Measurements from ENCODE around the gene CHN2.

CHN2 gene

DNA sequence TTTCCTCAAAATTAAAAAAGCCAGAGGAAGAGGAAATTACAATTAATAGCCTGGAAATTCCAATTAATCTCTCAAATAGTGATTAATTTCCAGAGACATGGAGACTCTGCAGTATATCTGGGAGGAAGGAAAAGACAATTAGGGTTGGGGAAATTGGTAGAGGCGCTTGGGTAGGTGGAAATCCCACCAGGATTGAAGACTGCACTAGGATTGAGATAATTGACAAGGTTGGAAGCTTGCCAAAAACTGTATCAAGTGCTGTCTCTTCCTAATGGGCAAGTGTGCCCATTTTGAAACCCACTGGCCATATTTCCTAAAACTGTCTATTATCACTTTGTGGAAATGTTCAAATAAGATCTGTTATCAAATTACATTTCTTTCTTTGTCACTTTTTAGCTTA lies 21.6 kb downstream of the CHN2 start:
- no peak for FAIRE-seq

GRCh38 chr7:29217113-29217512 lies 22.5 kb downstream of the CHN2 start:
- FAIRE-seq: no peak
- no peak for DNase-seq (ENCODE audit: insufficient read length, low spot score)

More for the DNA sequence above, 21.6 kb downstream of the CHN2 start:
- DNase-seq (ENCODE audit: insufficient read length, low spot score): no peak

GRCh38 chr7:29224726-29225125 lies 30.2 kb downstream of the CHN2 start:
- DNase-seq (ENCODE audit: insufficient read length, low spot score) (no peak), FAIRE-seq (no peak)

DNA sequence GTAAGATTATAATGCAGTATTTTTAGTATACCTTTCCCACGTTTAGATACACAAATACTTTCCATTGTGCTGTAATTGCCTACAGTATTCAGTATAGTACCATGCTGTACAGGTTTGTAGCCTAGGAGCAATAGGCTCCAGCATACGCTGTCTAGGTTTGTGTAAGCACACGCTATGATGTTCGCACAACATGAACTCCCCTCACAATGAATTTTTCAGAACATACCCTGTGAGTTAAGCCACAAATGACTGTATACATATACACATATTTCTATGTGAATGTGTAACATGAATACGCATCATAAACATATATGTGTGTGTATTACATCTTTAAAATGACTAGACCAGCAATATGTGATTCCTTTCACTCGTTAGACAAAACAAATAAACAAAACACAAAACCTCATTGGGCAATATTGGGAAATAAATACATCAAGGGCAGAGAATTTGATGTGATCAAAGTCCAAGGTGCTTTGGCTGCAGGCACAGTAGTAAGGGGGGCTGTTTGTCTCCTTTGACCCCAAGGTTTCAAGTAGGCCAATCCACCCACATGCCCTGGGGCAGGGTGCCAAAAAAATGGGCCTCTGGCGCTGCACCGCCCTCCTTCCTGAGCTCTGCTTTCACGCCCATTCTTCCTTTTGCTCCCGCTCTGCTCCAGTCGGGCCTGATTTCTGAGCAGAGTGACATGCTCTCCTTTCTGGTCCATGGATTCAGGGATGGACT lies 33.9 kb downstream of the CHN2 start:
- FAIRE-seq: no peak
- no peak for DNase-seq (ENCODE audit: insufficient read length, low spot score)

GRCh38 chr7:29229066-29229465 lies 34.5 kb downstream of the CHN2 start:
- no peak for FAIRE-seq
- DNase-seq (ENCODE audit: insufficient read length, low spot score): no peak

GRCh38 chr7:29229946-29230345 lies 35.4 kb downstream of the CHN2 start:
- FAIRE-seq (no peak), DNase-seq (ENCODE audit: insufficient read length, low spot score) (no peak)

- FAIRE-seq (no peak), DNase-seq (ENCODE audit: insufficient read length, low spot score) (no peak)
Observed at GRCh38 chr7:29230871-29231345, 36.3 kb downstream of the CHN2 start.

- FAIRE-seq (no peak), DNase-seq (ENCODE audit: insufficient read length, low spot score) (no peak)
Observed at GRCh38 chr7:29231671-29232232, 37.2 kb downstream of the CHN2 start.

GRCh38 chr7:29234438-29234837 lies 39.9 kb downstream of the CHN2 start:
- FAIRE-seq: no peak
- no peak for DNase-seq (ENCODE audit: insufficient read length, low spot score)

DNA sequence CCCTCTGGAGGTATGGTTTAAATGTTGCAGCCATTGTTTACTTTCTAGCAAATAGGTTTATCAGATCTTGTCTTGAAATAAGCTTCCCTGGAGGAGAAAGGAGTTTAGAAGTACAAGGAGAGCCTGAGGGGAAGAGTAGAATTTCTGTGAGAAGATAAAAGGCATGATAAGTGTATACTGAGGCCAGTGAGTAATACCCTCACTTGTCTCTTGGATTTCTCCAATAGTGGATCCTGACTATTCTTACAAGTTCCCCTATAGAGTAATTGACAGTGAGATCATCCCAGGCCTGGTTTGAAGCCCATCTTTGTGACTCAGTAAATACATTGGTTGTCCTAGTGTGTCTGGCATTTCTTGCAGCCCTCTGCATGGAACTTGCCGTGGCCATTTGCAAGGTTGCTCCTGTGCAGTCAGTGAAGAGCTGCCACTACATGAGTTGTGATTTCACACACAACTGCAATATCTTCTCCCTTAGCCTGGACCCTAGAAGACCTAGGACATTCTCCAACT lies 41.6 kb downstream of the CHN2 start:
- FAIRE-seq: no peak

DNA sequence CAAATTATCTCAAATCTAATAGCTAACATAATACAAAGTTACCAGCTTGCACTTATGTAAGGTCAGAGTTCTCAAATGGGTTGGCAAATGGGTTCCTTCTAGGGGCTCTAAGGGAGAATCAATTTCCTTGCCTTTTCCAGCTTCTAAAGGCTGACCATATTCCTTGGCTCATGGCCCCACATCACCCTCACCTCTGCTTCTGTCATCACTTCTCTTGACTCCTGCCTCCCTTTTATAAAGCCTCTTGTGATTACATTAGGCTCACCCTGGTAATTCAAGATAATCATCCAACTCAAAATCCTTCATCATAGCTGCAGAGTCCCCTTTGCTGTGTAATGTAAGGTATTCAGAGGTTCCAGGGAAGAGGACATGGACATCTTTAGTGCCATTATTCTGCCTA lies 42.1 kb downstream of the CHN2 start:
- DNase-seq (ENCODE audit: insufficient read length, low spot score): no peak
- FAIRE-seq: no peak

More for the DNA sequence above, 41.6 kb downstream of the CHN2 start:
- no peak for DNase-seq (ENCODE audit: insufficient read length, low spot score)

DNA sequence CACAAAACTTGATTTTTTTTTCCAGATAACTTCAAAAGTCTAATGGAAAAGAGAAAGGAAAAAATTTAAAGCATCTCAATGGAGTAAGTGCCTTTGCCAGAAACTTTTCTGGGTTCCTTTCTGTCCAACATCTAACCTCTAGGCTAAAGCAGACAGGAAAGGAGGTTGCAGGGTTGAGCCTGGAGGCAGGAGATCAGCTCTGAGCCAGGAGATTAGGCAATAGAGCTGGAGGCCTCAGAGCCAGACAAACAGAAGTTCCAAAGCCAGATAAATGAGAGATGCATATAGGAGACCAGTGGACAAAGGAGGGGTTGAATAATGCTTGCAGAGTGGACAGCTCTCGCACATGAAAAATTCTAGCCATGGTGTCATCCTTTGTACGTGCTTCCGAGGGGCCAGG lies 42.9 kb downstream of the CHN2 start:
- DNase-seq (ENCODE audit: insufficient read length, low spot score): no peak
- FAIRE-seq: no peak

GRCh38 chr7:29239638-29240037 lies 45.1 kb downstream of the CHN2 start:
- FAIRE-seq (no peak), DNase-seq (ENCODE audit: insufficient read length, low spot score) (no peak)

DNA sequence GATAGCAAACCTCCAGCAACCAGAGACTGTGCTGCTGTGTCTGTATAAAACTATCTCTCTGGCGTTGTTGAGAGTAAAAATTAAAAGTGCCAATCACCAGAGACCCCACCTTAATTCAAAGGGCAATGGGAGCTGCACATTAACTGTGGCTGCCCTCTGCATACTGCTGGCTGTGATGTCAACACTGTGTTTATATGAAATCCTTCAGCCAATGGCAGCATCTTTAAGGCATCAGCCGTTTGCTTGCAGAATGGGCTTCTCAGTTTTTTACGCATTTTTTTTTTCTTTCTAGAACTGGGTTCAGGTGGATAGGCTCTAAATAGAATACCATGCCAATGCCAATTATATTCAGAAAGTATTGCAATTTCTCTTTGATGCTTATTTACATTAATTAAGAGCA lies 47.7 kb downstream of the CHN2 start:
- FAIRE-seq (no peak), DNase-seq (ENCODE audit: insufficient read length, low spot score) (no peak)

GRCh38 chr7:29243910-29244655 lies 49.5 kb downstream of the CHN2 start:
- no peak for DNase-seq (ENCODE audit: insufficient read length, low spot score)
- no peak for FAIRE-seq

- no peak for FAIRE-seq
- no peak for DNase-seq (ENCODE audit: insufficient read length, low spot score)
Observed at GRCh38 chr7:29247224-29247962, 52.8 kb downstream of the CHN2 start.

- FAIRE-seq (no peak), DNase-seq (ENCODE audit: insufficient read length, low spot score) (no peak)
Observed at GRCh38 chr7:29247963-29248236, 53.3 kb downstream of the CHN2 start.

- FAIRE-seq (no peak), DNase-seq (ENCODE audit: insufficient read length, low spot score) (no peak)
Observed at GRCh38 chr7:29248713-29249382, 54.3 kb downstream of the CHN2 start.

DNA sequence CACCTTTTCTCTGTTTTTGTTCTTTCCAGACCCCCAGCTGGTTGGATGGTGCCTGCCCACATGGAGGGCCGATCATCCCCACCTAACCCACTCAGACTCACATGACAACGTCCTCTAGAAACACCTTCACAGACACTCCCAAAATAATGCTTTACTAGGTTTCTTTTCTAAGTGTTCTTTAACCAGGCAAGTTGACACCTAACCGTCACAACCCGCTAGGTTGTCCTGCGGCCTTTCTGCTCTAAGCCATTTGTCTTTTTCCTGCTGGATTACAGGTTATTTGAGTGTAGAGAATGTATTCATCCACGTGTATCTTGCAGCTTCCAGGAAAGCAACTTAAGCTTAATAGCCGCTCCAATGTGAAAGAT lies 54.8 kb downstream of the CHN2 start:
- FAIRE-seq: no peak

GRCh38 chr7:29249860-29250259 lies 55.3 kb downstream of the CHN2 start:
- no peak for FAIRE-seq
- no peak for DNase-seq (ENCODE audit: insufficient read length, low spot score)

More for the DNA sequence above, 54.8 kb downstream of the CHN2 start:
- no peak for DNase-seq (ENCODE audit: insufficient read length, low spot score)

DNA sequence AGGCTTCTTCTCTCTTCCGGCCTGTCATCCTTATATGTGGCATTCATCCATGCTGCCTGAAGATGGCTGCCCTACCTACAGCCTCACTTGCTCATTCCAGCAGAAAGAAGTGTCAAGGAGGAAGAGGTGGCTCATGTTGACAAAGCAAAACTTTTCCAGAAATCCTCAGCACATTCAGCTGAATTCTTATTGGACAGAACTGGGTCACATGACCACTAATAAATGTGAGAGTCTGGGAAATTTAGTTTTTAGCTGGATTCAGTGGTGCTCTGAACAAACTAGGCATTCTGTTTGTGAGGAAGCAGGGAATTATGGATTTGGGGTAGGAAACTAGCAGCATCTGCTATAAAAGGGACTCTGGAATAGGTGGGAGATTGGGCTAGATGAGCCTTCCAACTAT lies 58.6 kb downstream of the CHN2 start:
- FAIRE-seq (no peak), DNase-seq (ENCODE audit: insufficient read length, low spot score) (no peak)
